Head of caudate nucleus (tissue), 42 donors: ENCODE results near the gene YPEL2.
A peak's percentile ranks its signal among the peaks of the same experiment; 100 is the strongest.
"Not testable (repeated sequence)": the region's sequence is repeated elsewhere in the genome, so short reads cannot be mapped to it uniquely, and the experiment has no call there.

Source experiments
- DNase-seq, 42 donors: peaks; one replicate each; pipeline versions ENCODE4 v3.0.0 to v3.0.0-alpha.2; 2020 to 2021; ENCODE audit warnings: mixed read lengths in 7 of 42
- intact Hi-C: fragments of 100-400 bp; cut with DNase I; formaldehyde crosslinking; loops from one replicate; pipeline ENCODE4 v1.15.0; 2022

The YPEL2 gene

GRCh38 chr17:59331129-59331928, at the start of gene YPEL2:
TSS of gene YPEL2 (plus strand) at chr17:59331655. CDS start at chr17:59353410, 21,755 bp downstream.
- intact Hi-C loops, result loop anchor here (5.0 kb wide), 1 partner anchor 41 kb away; no protein-coding TSS in a partner anchor
- peak; percentile 93 to 99 (median 98) for DNase-seq

- intact Hi-C loops, result no loop called here
- DNase-seq, result no peak
These were observed 47.1 kb upstream of the YPEL2 start for GRCh38 chr17:59284317-59284716.

GRCh38 chr17:59287452-59287851, 44.0 kb upstream of the YPEL2 start:
- intact Hi-C loops, result no loop called here
- DNase-seq, result no peak

- intact Hi-C loops, result no loop called here
These were observed 43.6 kb upstream of the YPEL2 start for GRCh38 chr17:59287891-59288290.

GRCh38 chr17:59289981-59290301, 41.5 kb upstream of the YPEL2 start:
- DNase-seq, result no peak

More at GRCh38 chr17:59287891-59288290, 43.6 kb upstream of the YPEL2 start:
- no peak for DNase-seq

GRCh38 chr17:59290302-59290998, 41.0 kb upstream of the YPEL2 start:
- intact Hi-C loops, DNase-seq: not testable (repeated sequence)

More at GRCh38 chr17:59289981-59290301, 41.5 kb upstream of the YPEL2 start:
- intact Hi-C loops, result no loop called here

GRCh38 chr17:59292174-59292523, 39.3 kb upstream of the YPEL2 start:
- intact Hi-C loops, result no loop called here
- DNase-seq, result peak in 1 of 42 donors; percentile 4

- intact Hi-C loops, result no loop called here
- DNase-seq, result peak in 2 of 42 donors; percentile 3 to 12
These were observed 35.3 kb upstream of the YPEL2 start for GRCh38 chr17:59296190-59296589.

GRCh38 chr17:59298521-59298920, 32.9 kb upstream of the YPEL2 start:
- DNase-seq, result no peak
- intact Hi-C loops, result no loop called here

- no peak for DNase-seq
- intact Hi-C loops, result no loop called here
These were observed 31.9 kb upstream of the YPEL2 start for GRCh38 chr17:59299400-59300092.

GRCh38 chr17:59300941-59301340, 30.5 kb upstream of the YPEL2 start:
- DNase-seq, result no peak
- intact Hi-C loops, result no loop called here

- no peak for DNase-seq
- intact Hi-C loops, result no loop called here
These were observed 26.6 kb upstream of the YPEL2 start for GRCh38 chr17:59304811-59305210.

- intact Hi-C loops, result loop anchor here (5.0 kb wide), 1 partner anchor 132 kb away; no protein-coding TSS in a partner anchor
- DNase-seq, result no peak
These were observed 21.1 kb upstream of the YPEL2 start for GRCh38 chr17:59310263-59310920.

GRCh38 chr17:59311051-59311468, 20.4 kb upstream of the YPEL2 start:
- intact Hi-C loops, result loop anchor here (5.0 kb wide), 1 partner anchor 131 kb away; no protein-coding TSS in a partner anchor
- DNase-seq, result peak in 29 of 42 donors; percentile 17 to 84 (median 53)

- not testable (repeated sequence) for DNase-seq
- intact Hi-C loops, result loop anchor here (5.0 kb wide), 1 partner anchor 131 kb away; no protein-coding TSS in a partner anchor
These were observed 19.9 kb upstream of the YPEL2 start for GRCh38 chr17:59311521-59311920.

GRCh38 chr17:59315866-59316265, 15.6 kb upstream of the YPEL2 start:
- intact Hi-C loops, result no loop called here

GRCh38 chr17:59327121-59327980, 4.1 kb upstream of the YPEL2 start:
- DNase-seq, result no peak
- intact Hi-C loops, result loop anchor here (10.0 kb wide), 1 partner anchor 103 kb away; the partner anchor contains the start of gene GDPD1

More at GRCh38 chr17:59315866-59316265, 15.6 kb upstream of the YPEL2 start:
- no peak for DNase-seq

- DNase-seq, result no peak
- intact Hi-C loops, result loop anchor here (2.0 to 10.0 kb wide), 2 partner anchors 103 to 113 kb away; partner anchors contain the start of gene GDPD1
These were observed 3.5 kb upstream of the YPEL2 start for GRCh38 chr17:59327981-59328290.
